H1 (cell line): ENCODE results near the gene PID1.

Experiments
- CREB1 ChIP-seq: IDR thresholded peaks from 2 replicates; pipeline ENCODE4 v1.6.1; 2012; ENCODE audit warnings: inconsistent platforms
- CTCF ChIP-seq, 3 experiments: IDR thresholded peaks; 1 replicate in 2 of 3; 2 replicates in 1 of 3; pipeline versions ENCODE4 v1.5.1 to v1.6.1; 2011; ENCODE audit warnings: low read length in 3 of 3, mild to moderate bottlenecking in 3 of 3, inconsistent platforms in 2 of 3, low read depth in 1 of 3, moderate library complexity in 1 of 3; ENCODE audit not compliant: insufficient read depth in 1 of 3; ENCODE audit errors: control extremely low read depth in 1 of 3
- EP300 ChIP-seq, 2 experiments: IDR thresholded peaks; 1 replicate in 1 of 2; 2 replicates in 1 of 2; pipeline ENCODE4 v1.6.1; 2011 to 2012; ENCODE audit warnings: low read depth in 2 of 2, low read length in 2 of 2, mild to moderate bottlenecking in 2 of 2, borderline replicate concordance in 1 of 2, inconsistent platforms in 1 of 2, moderate library complexity in 1 of 2
- PHF8 ChIP-seq: fragments of 200-600 bp; sonication (generic); conservative IDR thresholded peaks from 2 replicates; pipeline ENCODE4 v1.7.1; 2012; ENCODE audit warnings: low read depth, mild to moderate bottlenecking, inconsistent platforms, low read length, moderate library complexity
- TCF12 ChIP-seq: IDR thresholded peaks from 2 replicates; pipeline ENCODE4 v1.6.1; 2011; ENCODE audit warnings: low read depth, mild to moderate bottlenecking, low read length

GRCh38 chr2:229088966-229089700, 182.0 kb downstream of the PID1 start:
- no peak for TF ChIP-seq CTCF (IDR thresholded peaks at IDR 0.05; ENCODE audit: control extremely low read depth in 1 of 3, insufficient read depth in 1 of 3, low read depth in 1 of 3, low read length in 3 of 3)
- TF ChIP-seq TCF12: no peak
- TF ChIP-seq PHF8: no peak
- TF ChIP-seq CREB1: no peak
- no peak for TF ChIP-seq EP300 (IDR thresholded peaks at IDR 0.05; ENCODE audit: borderline replicate concordance in 1 of 2, low read depth in 2 of 2, low read length in 2 of 2)
